LNCAP (cell line): Measurements from ENCODE around the gene HDDC2.

ENCODE experiments used
- TF ChIP-seq, protein P1 (sequence below): fragments of 450-650 bp; IDR thresholded peaks from 2 replicates; pipeline ENCODE4 v1.5.1; 2017; ENCODE audit warnings: mild to moderate bottlenecking

The HDDC2 gene

GRCh38 chr6:125304970-125305660, 3.3 kb upstream of the HDDC2 start:
- TF ChIP-seq, protein P1, sequence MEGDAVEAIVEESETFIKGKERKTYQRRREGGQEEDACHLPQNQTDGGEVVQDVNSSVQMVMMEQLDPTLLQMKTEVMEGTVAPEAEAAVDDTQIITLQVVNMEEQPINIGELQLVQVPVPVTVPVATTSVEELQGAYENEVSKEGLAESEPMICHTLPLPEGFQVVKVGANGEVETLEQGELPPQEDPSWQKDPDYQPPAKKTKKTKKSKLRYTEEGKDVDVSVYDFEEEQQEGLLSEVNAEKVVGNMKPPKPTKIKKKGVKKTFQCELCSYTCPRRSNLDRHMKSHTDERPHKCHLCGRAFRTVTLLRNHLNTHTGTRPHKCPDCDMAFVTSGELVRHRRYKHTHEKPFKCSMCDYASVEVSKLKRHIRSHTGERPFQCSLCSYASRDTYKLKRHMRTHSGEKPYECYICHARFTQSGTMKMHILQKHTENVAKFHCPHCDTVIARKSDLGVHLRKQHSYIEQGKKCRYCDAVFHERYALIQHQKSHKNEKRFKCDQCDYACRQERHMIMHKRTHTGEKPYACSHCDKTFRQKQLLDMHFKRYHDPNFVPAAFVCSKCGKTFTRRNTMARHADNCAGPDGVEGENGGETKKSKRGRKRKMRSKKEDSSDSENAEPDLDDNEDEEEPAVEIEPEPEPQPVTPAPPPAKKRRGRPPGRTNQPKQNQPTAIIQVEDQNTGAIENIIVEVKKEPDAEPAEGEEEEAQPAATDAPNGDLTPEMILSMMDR = no peak

DNA sequence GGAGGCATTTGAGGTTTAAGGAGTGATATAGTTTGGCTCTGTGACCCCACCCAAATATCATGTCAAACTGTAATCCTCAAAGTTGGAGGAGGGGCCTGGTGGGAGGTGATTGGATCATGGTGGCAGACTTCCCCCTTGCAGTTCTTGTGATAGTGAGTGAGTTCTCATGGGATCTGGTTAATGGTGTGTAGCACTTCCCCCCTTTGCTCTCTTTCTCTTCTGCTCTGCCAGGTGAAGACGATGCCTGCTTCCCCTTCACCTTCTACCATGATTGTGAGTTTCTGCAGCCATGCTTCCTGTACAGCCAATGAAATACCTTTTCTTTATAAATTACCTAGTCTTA, 1.7 kb upstream of the HDDC2 start:
- TF ChIP-seq, protein P1 = no peak

DNA sequence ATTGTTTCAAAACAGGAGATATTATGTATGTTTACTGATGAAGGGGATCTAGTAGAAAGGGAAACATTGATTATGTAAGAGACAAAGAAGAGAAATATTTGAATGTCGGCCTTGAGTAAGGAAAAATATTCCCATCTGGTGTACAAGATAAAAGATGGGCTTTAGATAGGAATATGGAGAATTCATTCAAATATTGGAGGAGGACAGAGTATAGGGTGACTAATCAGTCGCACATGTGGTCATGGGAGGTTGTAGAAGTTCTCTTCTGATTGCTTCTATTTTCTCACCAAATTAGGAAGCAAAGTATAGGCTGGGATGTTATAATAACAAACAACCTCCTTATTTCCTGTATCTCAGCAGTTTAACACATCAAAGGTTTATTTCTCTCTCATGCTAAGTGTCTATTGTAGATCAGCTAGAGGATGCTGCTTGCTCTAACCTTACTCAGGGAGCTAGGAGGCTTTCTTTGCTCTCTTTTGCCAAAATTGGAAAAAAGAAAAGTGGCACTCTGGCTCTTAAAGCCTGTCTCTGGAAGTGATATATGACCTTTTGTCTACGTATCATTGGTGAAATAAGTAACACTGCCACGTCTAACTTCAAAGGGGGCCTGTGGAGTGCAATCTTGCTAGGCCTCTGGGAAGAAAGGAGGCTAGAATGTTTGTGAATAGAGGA, 1.2 kb upstream of the HDDC2 start:
- TF ChIP-seq, protein P1 = no peak

GRCh38 chr6:125300992-125301434, 754 bp downstream of the HDDC2 start:
- TF ChIP-seq, protein P1 = no peak

GRCh38 chr6:125299257-125299656, 2.5 kb downstream of the HDDC2 start:
- TF ChIP-seq, protein P1 = no peak

DNA sequence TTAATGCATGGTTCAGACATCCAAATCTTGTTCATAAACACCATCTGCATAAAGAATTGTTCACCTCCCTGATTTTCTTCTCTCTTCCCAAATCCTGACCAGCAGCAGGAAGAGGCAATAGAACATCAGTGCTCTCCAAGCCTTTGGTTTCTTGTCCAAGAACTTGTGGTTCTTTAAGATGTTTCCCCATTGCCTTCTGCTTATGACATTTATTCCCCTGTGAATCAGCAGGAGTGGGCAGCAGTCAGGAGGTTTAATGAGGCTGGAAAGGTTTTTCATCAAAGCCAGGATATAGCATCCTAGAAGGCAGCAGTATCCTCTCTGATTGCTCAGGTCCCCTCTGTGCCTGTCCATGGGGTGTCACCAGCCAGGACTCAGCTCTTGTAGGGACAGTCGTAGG, 5.3 kb downstream of the HDDC2 start:
- TF ChIP-seq, protein P1 = no peak

DNA sequence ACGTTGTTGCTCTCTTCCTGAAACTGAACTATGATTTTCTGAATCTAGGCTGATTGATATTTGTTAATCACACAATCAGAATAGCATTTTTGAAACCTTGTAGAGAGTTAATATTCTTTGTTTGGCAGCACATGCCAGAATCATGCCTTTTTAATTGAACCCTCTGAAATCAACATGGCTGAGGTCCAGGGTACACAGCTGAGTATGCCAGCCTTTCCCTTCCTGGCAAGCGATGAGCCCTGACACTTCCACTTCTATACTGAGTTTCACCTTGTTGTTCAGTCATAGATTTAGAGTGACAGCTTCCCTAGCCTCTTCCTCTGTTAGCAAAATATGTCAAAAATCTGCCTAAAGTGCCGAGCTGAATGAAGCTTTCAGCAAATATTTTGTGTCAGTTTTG, 6.8 kb downstream of the HDDC2 start:
- TF ChIP-seq, protein P1 = no peak
